ENCODE measurements around the gene GOSR2. TPM values are rescaled to one million over a fixed set of nuclear protein-coding genes. Genes with fewer than 3 reads are reported as not detected.
A peak's percentile ranks its signal among the peaks of the same experiment; 100 is the strongest.

GOSR2 gene
- total and polyA plus RNA-seq, 2 of the 13 experiments (the other 11 are each of a cell fraction or from before 2014, with no cell fraction given) = 61.5 to 63.9 TPM

DNA sequence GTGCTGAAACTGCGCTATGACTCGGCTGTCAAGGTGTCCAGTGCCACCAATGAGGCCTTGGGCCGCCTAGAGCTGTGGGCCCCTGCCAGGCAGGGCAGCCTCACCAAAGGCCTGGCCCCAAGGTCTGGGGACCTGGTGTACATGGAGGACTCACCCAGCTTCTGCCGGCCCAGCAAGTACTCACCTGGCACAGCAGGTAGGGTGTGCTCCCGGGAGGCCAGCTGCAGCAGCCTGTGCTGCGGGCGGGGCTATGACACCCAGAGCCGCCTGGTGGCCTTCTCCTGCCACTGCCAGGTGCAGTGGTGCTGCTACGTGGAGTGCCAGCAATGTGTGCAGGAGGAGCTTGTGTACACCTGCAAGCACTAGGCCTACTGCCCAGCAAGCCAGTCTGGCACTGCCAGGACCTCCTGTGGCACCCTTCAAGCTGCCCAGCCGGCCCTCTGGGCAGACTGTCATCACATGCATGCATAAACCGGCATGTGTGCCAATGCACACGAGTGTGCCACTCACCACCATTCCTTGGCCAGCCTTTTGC, 46.5 kb upstream of the GOSR2 start (continued):
- TF ChIP-seq, protein P1, sequence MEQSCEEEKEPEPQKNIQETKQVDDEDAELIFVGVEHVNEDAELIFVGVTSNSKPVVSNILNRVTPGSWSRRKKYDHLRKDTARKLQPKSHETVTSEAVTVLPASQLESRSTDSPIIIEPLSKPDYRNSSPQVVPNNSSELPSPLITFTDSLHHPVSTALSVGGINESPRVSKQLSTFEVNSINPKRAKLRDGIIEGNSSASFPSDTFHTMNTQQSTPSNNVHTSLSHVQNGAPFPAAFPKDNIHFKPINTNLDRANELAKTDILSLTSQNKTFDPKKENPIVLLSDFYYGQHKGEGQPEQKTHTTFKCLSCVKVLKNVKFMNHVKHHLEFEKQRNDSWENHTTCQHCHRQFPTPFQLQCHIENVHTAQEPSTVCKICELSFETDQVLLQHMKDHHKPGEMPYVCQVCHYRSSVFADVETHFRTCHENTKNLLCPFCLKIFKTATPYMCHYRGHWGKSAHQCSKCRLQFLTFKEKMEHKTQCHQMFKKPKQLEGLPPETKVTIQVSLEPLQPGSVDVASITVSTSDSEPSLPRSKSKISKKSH (CRISPR knock-in tag; IDR thresholded peaks at IDR 0.05; ENCODE audit: borderline replicate concordance) = peak; percentile 27; the same call in 1 of the 2 replicates
- TF ChIP-seq, protein P2, sequence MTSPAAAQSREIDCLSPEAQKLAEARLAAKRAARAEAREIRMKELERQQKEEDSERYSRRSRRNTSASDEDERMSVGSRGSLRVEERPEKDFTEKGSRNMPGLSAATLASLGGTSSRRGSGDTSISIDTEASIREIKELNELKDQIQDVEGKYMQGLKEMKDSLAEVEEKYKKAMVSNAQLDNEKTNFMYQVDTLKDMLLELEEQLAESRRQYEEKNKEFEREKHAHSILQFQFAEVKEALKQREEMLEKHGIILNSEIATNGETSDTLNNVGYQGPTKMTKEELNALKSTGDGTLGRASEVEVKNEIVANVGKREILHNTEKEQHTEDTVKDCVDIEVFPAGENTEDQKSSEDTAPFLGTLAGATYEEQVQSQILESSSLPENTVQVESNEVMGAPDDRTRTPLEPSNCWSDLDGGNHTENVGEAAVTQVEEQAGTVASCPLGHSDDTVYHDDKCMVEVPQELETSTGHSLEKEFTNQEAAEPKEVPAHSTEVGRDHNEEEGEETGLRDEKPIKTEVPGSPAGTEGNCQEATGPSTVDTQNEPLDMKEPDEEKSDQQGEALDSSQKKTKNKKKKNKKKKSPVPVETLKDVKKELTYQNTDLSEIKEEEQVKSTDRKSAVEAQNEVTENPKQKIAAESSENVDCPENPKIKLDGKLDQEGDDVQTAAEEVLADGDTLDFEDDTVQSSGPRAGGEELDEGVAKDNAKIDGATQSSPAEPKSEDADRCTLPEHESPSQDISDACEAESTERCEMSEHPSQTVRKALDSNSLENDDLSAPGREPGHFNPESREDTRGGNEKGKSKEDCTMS (CRISPR knock-in tag; conservative IDR thresholded peaks at IDR 0.05) = no peak
- no peak for TF ChIP-seq JUND (CRISPR knock-in tag; IDR thresholded peaks at IDR 0.05)
- TF ChIP-seq, protein P3, sequence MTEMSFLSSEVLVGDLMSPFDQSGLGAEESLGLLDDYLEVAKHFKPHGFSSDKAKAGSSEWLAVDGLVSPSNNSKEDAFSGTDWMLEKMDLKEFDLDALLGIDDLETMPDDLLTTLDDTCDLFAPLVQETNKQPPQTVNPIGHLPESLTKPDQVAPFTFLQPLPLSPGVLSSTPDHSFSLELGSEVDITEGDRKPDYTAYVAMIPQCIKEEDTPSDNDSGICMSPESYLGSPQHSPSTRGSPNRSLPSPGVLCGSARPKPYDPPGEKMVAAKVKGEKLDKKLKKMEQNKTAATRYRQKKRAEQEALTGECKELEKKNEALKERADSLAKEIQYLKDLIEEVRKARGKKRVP (CRISPR knock-in tag; IDR thresholded peaks at IDR 0.05) = peak in 1 of 2 experiments; percentile 30; a peak in 1 of 4 replicates
- TF ChIP-seq CCDC6 (CRISPR knock-in tag; IDR thresholded peaks at IDR 0.05) = no peak
- TF ChIP-seq NR2F2 (IDR thresholded peaks at IDR 0.05; ENCODE audit: borderline replicate concordance, low read depth) = no peak
- no peak for TF ChIP-seq ZNF549 (CRISPR knock-in tag; IDR thresholded peaks at IDR 0.05)
- peak; percentile 68 for TF ChIP-seq AGO1 (IDR thresholded peaks at IDR 0.05; ENCODE audit: low read depth, low read length, poor library complexity, severe bottlenecking)
- no peak for TF ChIP-seq ATAD3A (CRISPR knock-in tag; IDR thresholded peaks at IDR 0.05)
- TF ChIP-seq, protein P4, sequence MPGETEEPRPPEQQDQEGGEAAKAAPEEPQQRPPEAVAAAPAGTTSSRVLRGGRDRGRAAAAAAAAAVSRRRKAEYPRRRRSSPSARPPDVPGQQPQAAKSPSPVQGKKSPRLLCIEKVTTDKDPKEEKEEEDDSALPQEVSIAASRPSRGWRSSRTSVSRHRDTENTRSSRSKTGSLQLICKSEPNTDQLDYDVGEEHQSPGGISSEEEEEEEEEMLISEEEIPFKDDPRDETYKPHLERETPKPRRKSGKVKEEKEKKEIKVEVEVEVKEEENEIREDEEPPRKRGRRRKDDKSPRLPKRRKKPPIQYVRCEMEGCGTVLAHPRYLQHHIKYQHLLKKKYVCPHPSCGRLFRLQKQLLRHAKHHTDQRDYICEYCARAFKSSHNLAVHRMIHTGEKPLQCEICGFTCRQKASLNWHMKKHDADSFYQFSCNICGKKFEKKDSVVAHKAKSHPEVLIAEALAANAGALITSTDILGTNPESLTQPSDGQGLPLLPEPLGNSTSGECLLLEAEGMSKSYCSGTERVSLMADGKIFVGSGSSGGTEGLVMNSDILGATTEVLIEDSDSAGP (CRISPR knock-in tag; IDR thresholded peaks at IDR 0.05; ENCODE audit: borderline replicate concordance) = peak; percentile 59; the same call in 1 of the 2 replicates
- TF ChIP-seq, protein P5, sequence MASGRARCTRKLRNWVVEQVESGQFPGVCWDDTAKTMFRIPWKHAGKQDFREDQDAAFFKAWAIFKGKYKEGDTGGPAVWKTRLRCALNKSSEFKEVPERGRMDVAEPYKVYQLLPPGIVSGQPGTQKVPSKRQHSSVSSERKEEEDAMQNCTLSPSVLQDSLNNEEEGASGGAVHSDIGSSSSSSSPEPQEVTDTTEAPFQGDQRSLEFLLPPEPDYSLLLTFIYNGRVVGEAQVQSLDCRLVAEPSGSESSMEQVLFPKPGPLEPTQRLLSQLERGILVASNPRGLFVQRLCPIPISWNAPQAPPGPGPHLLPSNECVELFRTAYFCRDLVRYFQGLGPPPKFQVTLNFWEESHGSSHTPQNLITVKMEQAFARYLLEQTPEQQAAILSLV (CRISPR knock-in tag; IDR thresholded peaks at IDR 0.05; ENCODE audit: borderline replicate concordance) = peak; percentile 69; the same call in 1 of the 2 replicates
- no peak for TF ChIP-seq JARID2 (CRISPR knock-in tag; IDR thresholded peaks at IDR 0.05; ENCODE audit: insufficient replicate concordance)
- TF ChIP-seq RBM39 (IDR thresholded peaks at IDR 0.05; ENCODE audit: low read depth, low read length, poor library complexity, severe bottlenecking) = peak; percentile 43
- TF ChIP-seq ZNF746 (CRISPR knock-in tag; IDR thresholded peaks at IDR 0.05) = no peak
- no peak for TF ChIP-seq GZF1 (CRISPR knock-in tag; IDR thresholded peaks at IDR 0.05)
- peak; percentile 3; the same call in 1 of the 2 replicates for TF ChIP-seq HNF4A (CRISPR knock-in tag; IDR thresholded peaks at IDR 0.05)
- TF ChIP-seq DNMT1 (CRISPR knock-in tag; IDR thresholded peaks at IDR 0.05) = peak; percentile 29; the same call in 1 of the 2 replicates
- TF ChIP-seq ZEB1 (IDR thresholded peaks at IDR 0.05; ENCODE audit: insufficient replicate concordance, low read depth) = peak; percentile 79
- TF ChIP-seq FOSL2 (CRISPR knock-in tag; IDR thresholded peaks at IDR 0.05) = peak; percentile 46
- TF ChIP-seq MAZ (IDR thresholded peaks at IDR 0.05; ENCODE audit: borderline replicate concordance, low read depth, low read length) = peak; percentile 73; the same call in 1 of the 2 replicates
- TF ChIP-seq MAZ (CRISPR knock-in tag; IDR thresholded peaks at IDR 0.05; ENCODE audit: low read depth) = peak; percentile 71; the same call in 1 of the 2 replicates
- TF ChIP-seq KDM3A (CRISPR knock-in tag; IDR thresholded peaks at IDR 0.05; ENCODE audit: low read depth) = peak; percentile 39; the same call in 1 of the 2 replicates

Data from HepG2 (cell line).